Transverse colon (tissue), 3 donors: ENCODE results near the gene ELOVL4.

Source experiments
- CTCF ChIP-seq, 5 experiments: fragments of 200-600 bp in 3 of 5; fragments of 450-650 bp in 2 of 5; sonication (generic) in 3 of 5; IDR thresholded peaks; 1 replicate in 2 of 5; 2 replicates in 3 of 5; pipeline ENCODE4 v1.5.1; 2016 to 2017; ENCODE audit warnings: antibody characterized with exemption in 5 of 5, inconsistent platforms in 3 of 5, mild to moderate bottlenecking in 2 of 5, moderate library complexity in 1 of 5
- EP300 ChIP-seq: sonication (generic); formaldehyde crosslinking; IDR thresholded peaks from one replicate; pipeline ENCODE4 v1.6.1; 2017; ENCODE audit warnings: antibody characterized with exemption, low read depth
- POLR2A ChIP-seq: fragments of 450-650 bp; IDR thresholded peaks from one replicate; pipeline ENCODE4 v1.6.1; 2016; ENCODE audit warnings: antibody characterized with exemption, mild to moderate bottlenecking, moderate library complexity

GRCh38 chr6:79971193-79971592 lies 23.8 kb upstream of the ELOVL4 start:
- TF ChIP-seq CTCF (IDR thresholded peaks at IDR 0.05) (no peak), POLR2A (no peak), EP300 (no peak)
